ENCODE measurements around the gene KIF5C.
"Not testable (repeated sequence)": the region's sequence is repeated elsewhere in the genome, so short reads cannot be mapped to it uniquely, and the experiment has no call there.

The KIF5C gene

DNA sequence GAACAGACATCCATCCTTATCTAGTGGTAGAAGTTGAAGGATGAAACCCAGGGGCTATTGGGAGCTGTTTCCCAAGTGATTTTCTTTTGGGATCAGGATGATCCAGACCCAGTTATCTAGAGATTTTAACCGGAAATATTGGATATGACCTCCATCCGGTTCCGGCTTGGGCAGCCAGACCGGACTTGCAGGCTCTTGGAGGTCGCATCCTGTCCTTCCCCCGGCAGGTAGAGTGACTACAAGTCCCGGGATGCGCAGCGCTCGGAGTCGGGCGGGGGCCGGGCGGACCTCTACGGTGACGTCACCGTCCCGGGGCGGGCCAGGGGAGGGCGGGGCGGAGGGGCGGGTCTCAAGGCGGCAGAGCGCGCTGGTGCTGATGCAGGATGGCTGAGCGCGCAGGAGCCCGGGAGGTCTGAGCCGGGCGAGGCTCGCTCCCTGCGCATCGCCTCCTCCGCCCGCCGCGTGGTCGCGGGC lies at the start of gene KIF5C:
Gene KIF5C, plus strand, starts transcription at position 360 of the 474 bp plus-strand sequence. CDS start 391 bp downstream, outside the sequence.
- no peak for FAIRE-seq

DNA sequence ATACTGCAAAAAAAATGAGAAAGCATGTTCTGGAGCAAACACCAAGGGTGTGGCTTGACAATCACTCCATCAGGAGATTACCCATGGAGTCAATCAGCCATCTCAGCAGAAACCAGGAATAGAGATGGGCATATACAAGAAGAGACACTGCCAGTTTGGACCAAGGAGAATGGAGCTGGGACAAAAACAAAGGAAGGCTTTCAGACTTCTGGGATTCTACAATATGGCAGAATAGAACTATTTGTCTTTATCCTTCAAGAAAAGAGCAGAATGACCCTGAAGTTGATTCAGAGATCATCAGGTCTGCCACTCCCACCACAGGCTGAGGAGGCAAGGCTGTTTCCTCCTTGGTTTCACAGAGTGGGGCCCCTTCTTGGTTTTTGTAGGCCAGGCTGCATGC lies 48.2 kb upstream of the KIF5C start:
- no peak for FAIRE-seq

DNA sequence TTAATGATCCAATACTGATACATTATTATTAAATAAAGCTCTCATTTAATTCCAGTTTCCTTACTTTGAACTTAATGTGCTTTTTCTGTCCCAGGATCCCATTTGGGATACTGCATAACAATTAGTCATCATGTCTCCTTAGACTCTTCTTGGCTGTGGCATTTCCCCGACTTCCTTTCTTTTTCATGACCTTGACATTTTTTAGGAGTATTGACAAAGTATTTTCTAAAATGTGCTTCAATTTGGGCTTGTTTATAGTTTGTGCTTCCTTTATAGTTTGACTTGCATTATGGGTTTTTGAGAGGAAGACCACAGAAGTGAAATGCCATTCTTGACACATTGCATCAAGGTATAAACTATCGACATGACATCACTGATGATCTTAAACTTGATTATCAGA lies 46.1 kb upstream of the KIF5C start:
- FAIRE-seq = no peak

DNA sequence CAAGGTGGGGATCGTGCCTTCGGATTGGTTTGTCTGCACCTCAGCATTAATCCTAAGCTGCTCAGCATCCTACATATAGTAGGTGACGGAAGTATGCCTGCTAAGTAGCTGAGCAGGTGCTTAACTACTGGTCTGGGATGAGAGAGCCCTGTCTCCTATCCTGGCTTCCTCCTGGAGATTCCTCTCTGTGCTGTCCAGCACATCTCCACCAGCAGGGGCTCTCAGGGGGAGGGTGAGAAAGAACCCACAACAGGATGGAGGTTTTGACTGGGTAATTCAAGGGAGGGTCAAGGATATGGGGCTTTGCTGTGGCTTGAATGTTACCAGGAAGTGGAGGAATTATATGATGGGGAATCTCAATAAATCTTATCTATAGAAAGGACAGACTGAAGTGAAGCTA lies 45.4 kb upstream of the KIF5C start:
- FAIRE-seq = no peak

DNA sequence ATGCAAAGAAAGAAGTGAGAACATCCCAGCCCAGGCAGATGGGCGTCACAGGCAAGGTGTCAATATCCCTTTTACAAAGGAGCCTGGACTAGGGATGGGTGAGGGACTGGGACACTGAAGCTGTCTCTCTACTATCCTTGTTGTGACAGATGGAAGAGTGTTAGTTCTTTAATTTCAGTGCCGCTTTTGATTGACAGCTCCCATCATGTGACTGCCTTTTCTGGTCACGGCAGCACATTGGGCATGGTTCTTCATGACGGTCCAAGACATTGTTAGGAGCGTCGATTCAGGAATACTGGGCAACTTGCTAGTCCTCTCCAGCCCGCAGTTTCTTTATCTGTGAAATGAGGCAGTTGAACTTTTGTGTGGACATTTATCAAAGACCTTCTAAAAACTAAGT lies 42.4 kb upstream of the KIF5C start:
- no peak for FAIRE-seq

DNA sequence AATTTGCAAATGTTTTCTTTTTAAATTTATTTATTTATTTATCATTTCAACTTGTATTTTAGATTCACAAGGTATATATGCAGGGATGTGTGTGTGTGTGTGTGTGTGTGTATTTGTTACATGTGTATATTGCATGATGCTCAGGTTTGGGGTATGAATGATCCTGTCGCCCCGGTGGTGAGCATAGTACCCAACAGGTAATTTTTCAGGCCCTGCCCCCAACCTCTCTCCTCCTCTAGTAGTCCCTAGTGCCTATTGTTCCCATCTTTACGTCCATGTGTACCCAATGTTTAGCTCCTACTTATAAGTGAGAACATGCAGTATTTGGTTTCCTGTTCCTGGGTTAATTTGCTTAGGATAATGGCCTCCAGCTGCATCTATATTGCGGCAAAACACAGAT lies 33.0 kb upstream of the KIF5C start:
- no peak for FAIRE-seq

DNA sequence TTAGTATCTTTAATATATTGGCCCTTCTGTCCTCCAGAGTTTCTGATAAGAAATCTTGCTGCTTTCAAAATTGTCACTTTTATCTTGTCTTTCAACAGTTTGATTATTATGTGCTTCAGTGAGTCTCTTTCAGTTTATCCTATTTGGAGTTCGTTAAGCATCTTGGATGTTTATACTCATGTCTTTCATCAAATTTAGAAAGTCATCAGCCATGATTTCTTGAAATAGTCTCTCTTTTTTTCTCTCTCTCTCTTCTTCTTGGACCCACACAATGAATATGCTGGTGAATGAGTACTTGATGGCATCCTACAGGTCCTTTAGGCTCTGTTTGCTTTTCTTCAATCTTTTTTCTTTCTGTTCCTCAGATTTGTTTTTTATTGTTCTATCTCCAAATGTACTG lies 26.9 kb upstream of the KIF5C start:
- no peak for FAIRE-seq

DNA sequence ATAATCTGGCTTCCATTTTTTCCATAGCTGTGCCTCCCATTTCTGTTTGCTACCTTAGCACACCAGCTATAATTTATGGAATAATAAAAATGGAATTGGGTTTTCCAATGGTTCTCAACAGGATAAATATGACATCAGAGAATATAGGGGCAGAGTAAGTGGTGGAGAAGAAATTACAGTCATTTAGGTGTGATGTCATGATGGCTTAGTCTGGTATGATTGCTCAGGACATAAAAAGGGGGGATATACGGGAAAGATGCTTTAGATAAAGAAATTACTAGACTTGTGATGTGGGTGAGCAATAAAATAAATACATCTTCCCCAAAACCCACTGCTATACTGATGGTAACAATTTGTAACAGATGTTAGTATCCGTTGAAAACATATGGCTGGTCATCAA lies 21.6 kb upstream of the KIF5C start:
- no peak for FAIRE-seq

DNA sequence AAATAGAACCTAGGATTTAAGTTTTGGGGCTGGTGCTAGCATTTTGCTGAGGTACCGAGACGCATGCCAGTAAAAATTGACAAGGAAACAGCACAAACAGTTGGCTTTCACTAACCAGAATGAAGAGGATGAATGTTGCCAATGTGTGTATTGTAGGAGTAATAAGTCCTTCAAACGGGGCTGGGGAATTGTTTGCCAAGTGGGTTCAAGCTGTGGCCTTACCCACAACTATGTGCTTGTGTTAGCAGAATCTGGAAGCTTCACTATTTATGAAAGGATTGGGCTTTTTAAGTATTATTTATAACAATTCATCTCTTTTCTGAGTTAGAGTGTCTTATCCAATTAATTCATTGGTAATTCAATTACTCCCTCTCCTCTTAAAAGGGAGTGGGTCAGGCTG lies 15.0 kb upstream of the KIF5C start:
- no peak for FAIRE-seq

DNA sequence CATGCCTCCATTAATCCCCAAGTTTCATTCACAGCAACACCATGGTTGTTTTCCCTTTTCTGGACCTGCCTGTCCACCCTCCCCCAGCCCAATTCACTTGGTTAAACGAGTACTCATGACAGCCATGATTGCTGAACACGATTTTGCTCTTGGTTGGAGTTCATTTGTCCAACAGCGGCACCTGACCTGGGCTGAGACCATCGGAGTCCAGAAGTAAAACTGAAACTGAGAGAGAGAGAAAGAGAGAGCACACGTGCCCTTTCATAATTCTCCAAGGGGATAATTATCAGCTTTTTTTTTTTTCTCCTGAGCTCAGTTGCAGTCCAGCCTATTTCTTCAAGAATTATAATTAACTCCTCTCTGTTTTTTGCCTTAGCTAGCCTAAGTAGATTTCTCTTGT lies 13.7 kb upstream of the KIF5C start:
- FAIRE-seq = no peak

DNA sequence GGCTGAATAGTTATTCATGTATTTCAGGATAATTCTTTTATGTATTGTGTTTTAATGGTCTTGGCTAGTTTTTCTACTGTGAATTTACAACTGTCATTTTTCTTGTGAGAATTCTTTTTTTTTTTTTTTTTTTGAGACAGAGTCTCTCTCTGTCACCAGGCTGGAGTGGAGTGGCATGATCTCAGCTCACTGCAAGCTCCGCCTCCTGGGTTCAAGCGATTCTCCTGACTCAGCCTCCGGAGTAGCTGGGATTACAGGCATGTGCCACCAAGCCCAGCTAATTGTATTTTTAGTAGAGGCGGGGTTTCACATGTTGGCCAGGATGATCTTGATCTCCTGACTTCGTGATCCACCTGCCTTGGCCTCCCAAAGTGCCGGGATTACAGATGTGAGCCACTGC lies 12.5 kb upstream of the KIF5C start:
- FAIRE-seq = not testable (repeated sequence)

DNA sequence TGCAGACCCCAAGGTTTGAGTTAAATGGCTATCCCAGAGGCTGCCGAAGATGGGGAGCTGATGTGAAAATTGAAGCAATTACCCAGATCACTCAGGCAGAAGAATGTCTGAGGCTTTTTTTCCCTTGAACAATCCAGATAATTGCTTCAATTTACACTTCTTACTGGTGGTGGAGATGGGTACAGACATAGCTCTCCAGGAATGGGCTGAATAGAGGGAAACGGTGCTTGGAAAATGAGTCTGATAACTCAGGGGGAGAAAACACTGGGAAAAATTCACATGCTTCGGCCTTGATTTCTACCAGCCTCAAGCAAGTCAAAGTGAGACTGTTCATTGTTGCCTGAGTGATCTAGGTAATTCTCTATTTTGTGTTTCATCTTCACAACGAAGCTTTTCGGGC lies 9.5 kb upstream of the KIF5C start:
- FAIRE-seq = no peak

DNA sequence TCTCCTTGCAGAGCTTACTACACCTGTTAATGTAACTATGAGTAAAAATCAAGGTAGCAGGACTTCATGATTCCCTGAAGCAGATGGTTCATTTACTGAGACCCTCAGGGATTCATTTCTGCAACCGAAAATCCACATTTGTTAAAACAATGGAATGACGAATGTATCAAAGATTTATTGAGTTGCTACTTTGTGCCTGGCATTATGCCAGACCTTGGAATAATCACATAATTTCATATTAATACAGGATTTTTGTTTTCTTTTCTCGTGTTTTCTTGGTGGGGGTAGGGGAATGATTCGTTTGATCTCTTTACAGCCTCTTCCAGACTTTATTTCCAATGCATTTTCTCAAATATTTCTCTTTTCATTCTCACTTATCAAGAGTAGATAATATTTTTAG lies 8.9 kb upstream of the KIF5C start:
- FAIRE-seq = no peak

DNA sequence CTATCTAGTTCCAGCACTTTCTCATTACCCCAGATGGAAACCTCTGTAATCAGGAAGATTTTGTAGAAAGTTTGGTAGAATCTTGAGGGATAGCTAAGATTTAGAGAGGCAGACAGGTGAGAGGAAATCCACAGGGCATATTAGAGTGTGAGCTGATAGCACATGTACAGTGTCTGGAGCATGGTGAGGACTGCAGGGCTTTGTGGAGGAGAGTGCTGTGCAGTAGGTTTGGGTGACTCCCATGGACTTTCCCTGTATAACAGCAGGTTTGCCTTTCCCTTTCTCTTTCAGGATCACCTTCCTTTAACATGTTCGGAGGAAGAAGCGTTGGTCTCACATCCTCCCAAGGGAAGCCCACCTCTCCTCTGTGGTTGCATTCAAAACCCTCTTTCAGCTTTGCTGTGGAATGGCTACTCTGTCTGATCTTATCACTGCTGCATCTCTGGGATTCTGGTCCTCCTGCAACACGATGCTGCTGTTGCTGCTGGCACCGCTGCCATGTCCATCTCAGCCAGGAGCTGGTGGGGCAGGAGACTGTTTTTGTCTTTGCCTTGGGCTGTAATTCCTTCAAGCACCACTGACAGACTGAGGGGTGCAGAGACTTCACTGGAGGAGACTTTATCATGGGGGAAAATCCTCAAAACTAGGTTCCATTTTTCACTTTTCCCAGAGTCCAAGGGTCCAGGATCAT lies 7.8 kb upstream of the KIF5C start:
- no peak for FAIRE-seq

DNA sequence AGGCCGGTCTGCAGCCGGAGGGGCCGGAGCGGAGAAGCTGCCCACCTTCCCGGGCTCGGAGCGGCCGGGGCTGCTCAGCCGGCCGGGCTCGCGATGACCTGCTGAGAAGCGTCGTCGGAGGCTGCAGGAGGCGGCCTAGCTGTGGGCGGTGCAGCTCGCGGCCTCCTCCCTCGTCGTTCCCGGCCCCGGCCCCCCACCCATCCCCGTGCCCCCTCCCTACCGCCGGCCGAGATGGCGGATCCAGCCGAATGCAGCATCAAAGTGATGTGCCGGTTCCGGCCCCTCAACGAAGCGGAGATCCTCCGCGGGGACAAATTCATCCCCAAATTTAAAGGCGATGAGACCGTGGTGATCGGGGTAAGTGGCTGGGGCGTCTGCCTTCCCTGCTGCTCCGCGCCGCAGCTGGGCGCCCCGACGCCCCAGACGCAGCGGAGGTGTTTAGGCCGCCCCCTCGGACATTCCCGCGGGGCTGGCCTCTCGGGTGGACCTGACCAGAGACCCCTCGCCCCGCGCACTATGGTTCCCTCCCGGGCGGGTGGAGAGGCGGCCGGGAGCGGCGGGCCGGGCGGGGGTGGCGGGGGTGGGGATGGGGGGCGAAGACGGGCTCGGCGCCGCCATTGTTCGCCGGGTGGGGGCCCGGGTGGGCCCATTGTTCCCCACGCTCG lies 492 bp downstream of the KIF5C start:
- FAIRE-seq = no peak

DNA sequence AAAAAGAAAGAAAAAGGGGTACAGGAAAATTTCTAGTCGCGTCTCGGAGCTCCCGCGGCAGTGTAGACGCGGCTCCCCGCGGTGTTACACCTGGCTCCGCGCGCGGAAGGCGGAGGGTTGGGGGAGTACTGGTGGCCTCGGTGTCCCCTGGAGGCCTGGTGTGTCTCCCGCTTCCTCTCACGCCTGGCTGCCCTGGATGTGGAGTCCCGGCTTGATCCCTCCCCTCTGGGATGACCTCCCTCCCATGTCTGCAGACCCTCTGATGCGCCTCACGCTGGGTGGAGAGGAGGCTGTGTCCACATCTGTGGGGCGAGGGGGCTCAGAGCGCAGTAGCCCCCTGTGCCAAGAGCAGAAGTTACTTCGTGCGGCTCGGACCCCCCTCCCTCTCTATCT lies 1.2 kb downstream of the KIF5C start:
- no peak for FAIRE-seq

DNA sequence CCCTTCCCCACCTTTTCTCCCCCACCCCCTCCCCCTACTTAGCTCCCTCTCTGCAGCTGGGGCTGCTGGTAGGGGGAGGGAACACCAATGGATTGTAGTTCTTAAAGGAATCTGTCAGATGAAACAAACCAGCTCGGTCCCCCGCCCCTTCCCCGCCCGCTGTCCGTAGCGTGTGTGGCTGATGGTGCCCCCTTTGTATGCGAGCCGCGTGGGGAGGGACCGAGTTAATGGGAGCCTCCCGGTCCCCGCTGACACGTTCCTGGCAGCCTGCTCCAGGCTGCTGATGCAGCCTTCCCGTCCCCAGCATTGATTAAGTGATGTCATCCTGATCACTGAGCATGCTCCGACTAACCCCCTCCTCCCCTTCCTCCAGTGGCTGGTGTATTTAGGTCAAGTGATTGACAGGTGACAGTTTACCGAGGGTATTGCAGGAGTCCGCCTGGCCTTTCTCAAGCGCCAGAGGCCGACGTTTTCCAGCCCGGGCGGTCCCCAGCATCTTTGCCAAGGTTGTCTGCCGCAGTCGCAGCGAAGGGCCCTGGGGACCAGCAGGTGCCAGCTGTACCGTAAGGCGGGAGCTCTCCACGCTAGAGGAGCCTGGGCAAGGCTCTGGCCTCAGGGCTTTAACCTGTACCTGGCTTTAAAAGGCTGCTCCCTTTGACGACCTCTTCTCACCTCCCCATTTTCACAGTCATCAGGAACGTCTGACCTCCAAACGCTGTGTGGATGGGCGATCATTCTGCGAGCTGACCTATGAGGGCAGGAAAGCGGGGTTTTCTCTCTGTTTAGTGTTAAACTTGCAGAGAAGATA lies 1.8 kb downstream of the KIF5C start:
- FAIRE-seq = no peak

DNA sequence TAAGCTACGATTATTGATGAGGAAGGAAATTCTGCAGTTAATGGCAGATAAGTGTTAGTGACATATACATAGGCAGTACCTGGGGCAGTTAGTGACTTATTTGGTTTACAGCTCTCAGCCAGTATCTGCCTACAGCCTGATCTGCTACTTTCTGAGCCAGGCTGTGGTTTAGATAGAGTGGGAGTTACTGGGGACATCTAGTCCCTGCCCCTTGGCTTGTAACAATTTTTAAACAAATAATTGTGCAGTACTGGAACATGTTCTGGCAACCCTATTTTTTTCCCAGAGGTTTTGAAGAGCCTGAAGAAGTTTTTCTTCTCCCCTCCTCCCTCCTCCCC lies 2.3 kb downstream of the KIF5C start:
- FAIRE-seq = no peak

DNA sequence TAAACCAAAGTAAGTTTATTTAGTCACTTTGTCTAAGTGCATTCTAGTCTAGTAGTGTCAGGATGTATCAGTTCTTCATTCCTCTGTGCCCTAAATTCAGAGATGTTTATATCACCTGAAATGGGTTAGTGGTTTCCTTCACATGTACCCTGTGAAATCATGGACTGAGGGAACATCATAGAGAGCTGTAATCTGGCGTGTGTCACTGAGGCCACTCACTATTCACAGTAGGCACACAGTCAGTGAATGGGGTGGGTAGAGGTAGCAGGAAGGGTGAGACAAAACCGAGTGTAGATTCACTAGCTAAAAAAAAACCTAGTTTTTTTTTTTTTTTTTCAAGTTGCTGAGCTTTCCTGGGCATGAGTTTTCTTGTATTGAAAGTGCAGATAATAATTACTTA lies 5.6 kb downstream of the KIF5C start:
- FAIRE-seq = no peak

DNA sequence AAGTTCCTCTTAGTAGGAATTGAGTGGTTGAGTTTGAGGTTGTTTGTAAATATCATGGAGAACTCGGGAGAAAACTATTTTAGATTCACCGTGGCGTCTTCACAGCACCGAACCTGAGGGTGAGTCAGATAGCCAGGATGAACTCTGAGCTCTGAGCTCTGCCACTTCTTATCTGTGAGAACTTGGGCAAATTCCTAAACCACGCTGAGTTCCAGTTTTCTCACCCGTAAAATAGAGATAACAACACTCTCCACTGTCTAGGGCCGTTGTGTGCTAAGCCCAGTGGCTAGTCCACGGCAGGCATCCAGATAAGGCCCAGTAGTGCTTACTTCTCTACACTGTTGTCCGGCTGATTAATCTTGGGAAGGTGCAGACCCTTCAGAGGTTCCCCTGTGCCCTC lies 7.0 kb downstream of the KIF5C start:
- FAIRE-seq = no peak

DNA sequence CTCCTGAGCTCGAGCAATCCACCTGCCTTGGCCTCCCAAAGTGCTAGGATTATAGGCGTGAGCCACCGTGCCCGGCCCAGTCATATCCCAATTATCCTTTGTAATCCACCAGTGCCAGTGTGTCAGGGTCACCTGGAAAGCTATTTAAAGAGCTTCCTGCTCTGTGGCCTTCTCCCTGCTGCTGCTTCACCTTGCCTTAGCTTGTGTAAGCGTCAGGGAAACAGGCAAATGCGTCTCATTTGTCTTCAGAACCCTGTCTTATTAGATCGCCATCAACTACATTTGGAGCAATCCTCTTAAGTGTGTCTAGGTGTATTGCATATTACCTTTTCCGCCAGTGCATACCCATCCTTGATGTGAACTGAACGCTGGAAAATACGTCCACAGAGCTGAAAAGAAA lies 10.2 kb downstream of the KIF5C start:
- FAIRE-seq = no peak

DNA sequence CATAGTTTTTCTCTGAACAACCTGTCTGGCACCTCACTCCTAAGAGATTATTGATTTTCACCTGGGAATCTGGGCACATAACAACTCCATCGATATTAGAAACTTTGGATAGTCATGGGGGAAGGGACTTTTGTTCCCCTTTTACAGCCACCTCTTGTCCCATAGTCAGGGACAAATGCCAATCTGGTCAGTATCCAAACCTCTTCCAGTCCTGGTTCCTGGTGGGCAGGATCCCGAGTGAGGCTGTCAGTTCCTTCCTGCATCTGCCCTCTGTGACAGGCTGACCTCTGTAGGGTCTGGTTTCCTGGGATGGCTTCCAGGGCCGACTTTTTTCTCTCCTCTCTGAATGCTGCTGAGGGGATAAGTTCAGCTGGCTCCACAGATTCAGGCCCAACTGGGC lies 11.0 kb downstream of the KIF5C start:
- FAIRE-seq = no peak

DNA sequence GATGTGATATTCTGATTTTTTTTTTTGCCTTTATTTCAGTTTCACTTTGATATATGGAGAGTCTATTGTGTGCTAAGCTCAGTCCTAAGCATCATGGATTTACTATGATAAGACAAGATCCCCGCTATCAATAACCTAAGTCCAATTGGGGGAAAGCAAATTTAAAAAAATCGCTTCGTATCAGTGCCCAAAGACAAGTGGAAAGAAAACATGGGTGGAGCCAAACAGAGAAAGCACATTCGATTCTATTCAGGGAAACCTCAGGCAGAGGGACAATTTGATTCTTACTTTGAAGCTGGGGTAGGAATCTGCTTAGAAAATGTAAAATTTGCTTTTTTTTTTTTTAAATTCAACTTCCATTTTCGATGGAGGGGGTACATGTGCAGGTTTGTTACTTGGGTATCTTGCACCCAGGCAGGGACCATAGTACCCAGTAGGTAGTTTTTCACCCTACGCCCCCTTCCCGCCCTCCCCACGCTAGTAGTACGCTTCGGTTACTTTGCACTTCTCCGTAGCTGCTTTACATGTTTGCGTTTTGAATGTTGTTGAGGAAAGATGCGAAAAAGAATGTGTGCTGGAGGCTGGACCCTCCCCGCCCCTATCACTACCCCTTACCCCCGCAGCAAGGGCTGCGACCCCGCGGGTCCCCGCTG lies 12.4 kb downstream of the KIF5C start:
- FAIRE-seq = no peak
